K562 (cell line): ENCODE measurements around the gene HNRNPU. TPM values are rescaled to one million over a fixed set of nuclear protein-coding genes. Genes with fewer than 3 reads are reported as not detected.
A peak's percentile ranks its signal among the peaks of the same experiment; 100 is the strongest.

Source experiments
- ASH1L ChIP-seq: fragments of 450-650 bp; IDR thresholded peaks from 2 replicates; pipeline ENCODE4 v1.6.1; 2018; ENCODE audit warnings: borderline replicate concordance, mild to moderate bottlenecking, low read depth; ENCODE audit not compliant: partially characterized antibody
- CAMTA2 ChIP-seq: fragments of 250-450 bp; sonication (Bioruptor Pico); conservative IDR thresholded peaks from 2 replicates; pipeline ENCODE4 v1.5.1; 2022
- CBFA2T2 ChIP-seq: fragments of 450-650 bp; conservative IDR thresholded peaks from 2 replicates; pipeline ENCODE4 v1.6.1; 2017; ENCODE audit warnings: mild to moderate bottlenecking
- CHD1 ChIP-seq: fragments of 200-600 bp; sonication (generic); IDR thresholded peaks from one replicate; pipeline ENCODE4 v1.6.1; 2012; ENCODE audit warnings: mild to moderate bottlenecking, moderate library complexity, low read length, inconsistent platforms
- CXXC5 ChIP-seq: fragments of 250-450 bp; sonication (Bioruptor Pico); IDR thresholded peaks from 2 replicates; pipeline ENCODE4 v1.8.0; 2022; ENCODE audit warnings: inconsistent platforms, mild to moderate bottlenecking, moderate library complexity
- FOS ChIP-seq: IDR thresholded peaks from 3 replicates; pipeline ENCODE4 v1.6.1; 2011; ENCODE audit not compliant: insufficient read length; ENCODE audit errors: extremely low read depth
- HDAC1 ChIP-seq, 2 experiments: fragments of 450-650 bp; IDR thresholded peaks; 2 replicates each; pipeline ENCODE4 v1.6.1; 2016 to 2017; ENCODE audit warnings: inconsistent platforms in 1 of 2, mild to moderate bottlenecking in 1 of 2, moderate library complexity in 1 of 2
- HDGF ChIP-seq: fragments of 450-650 bp; IDR thresholded peaks from 2 replicates; pipeline ENCODE4 v1.6.1; 2016
- HMGN3 ChIP-seq: IDR thresholded peaks from 2 replicates; pipeline ENCODE4 v1.6.1; 2011; ENCODE audit warnings: borderline replicate concordance, low read depth, mild to moderate bottlenecking, mixed read lengths, low read length; ENCODE audit not compliant: insufficient read length; ENCODE audit errors: extremely low read depth
- HNRNPH1 ChIP-seq: fragments of 200-400 bp; formaldehyde crosslinking; optimal IDR thresholded peaks from 2 replicates; pipeline ENCODE3; 2017; ENCODE audit warnings: low read depth, mild to moderate bottlenecking, low read length, moderate library complexity
- MAFG ChIP-seq: fragments of 450-650 bp; conservative IDR thresholded peaks from 2 replicates; pipeline ENCODE4 v1.6.1; 2016; ENCODE audit warnings: missing genetic modification characterization, missing compliant biosample characterization
- PTBP1 ChIP-seq: fragments of 200-400 bp; formaldehyde crosslinking; IDR thresholded peaks from 2 replicates; pipeline ENCODE4 v1.6.1; 2017; ENCODE audit warnings: low read depth, low read length
- SAP30 ChIP-seq: fragments of 200-600 bp; sonication (generic); IDR thresholded peaks from 2 replicates; pipeline ENCODE4 v1.6.1; 2012; ENCODE audit warnings: borderline replicate concordance, low read depth, mild to moderate bottlenecking, moderate library complexity, low read length, control low read depth, inconsistent platforms; ENCODE audit not compliant: insufficient read depth, poor library complexity, severe bottlenecking
- ZC3H4 ChIP-seq: sonication (generic); formaldehyde crosslinking; IDR thresholded peaks from 2 replicates; pipeline ENCODE4 v1.9.0; 2021; ENCODE audit warnings: missing genetic modification reagents, borderline replicate concordance
- ZNF282 ChIP-seq: sonication (generic); formaldehyde crosslinking; IDR thresholded peaks from 2 replicates; pipeline ENCODE4 v1.8.1; 2023; ENCODE audit warnings: missing genetic modification reagents
- ZNF551 ChIP-seq: fragments of 250-450 bp; sonication (Bioruptor Pico); IDR thresholded peaks from 2 replicates; pipeline ENCODE4 v1.5.0; 2021; ENCODE audit warnings: mild to moderate bottlenecking, moderate library complexity
- ZNF589 ChIP-seq: fragments of 200-800 bp; sonication (Bioruptor generic); IDR thresholded peaks from 2 replicates; pipeline ENCODE4 v1.6.1; 2016; ENCODE audit warnings: low read depth, missing genetic modification characterization, missing compliant biosample characterization
- ZNF696 ChIP-seq: fragments of 250-450 bp; sonication (Bioruptor Pico); conservative IDR thresholded peaks from 2 replicates; pipeline ENCODE4 v1.4.0; 2020; ENCODE audit warnings: mild to moderate bottlenecking, moderate library complexity
- polyA plus RNA-seq, 8 experiments: library from polyadenylated mRNA; depleted of rRNA in 4 of 8; stranded (reverse) in 5 of 8; unstranded in 3 of 8; fragments of >200 nt; fragmentation: Nextera tagmentation in 2 of 8; fragmentation: Illumina TruSeq in 1 of 8; extraction: Ambion mirVana in 2 of 8; extraction: Trizol in 1 of 8; gene quantifications; 2 replicates each; pipeline versions ENCODE4 v1.2.1 to v1.2.3, GENCODE V29; 2011 to 2014; ENCODE audit warnings: inconsistent platforms in 1 of 8, missing spikeins in 1 of 8
- total RNA-seq, 7 experiments: library from RNA; depleted of rRNA in 6 of 7; stranded (reverse); fragments of >200 nt in 6 of 7; fragmentation: Illumina TruSeq in 2 of 7; extraction: Trizol in 2 of 7; gene quantifications; 2 replicates each; pipeline versions ENCODE4 v1.2.1 to v1.2.3, GENCODE V29; 2011 to 2021; ENCODE audit warnings: low replicate concordance in 1 of 7
- TF ChIP-seq, protein P1 (sequence below): fragments of 250-450 bp; sonication (Bioruptor Pico); IDR thresholded peaks from 2 replicates; pipeline ENCODE4 v1.9.0; 2021; ENCODE audit warnings: mild to moderate bottlenecking
- TF ChIP-seq, protein P2 (sequence below), 2 experiments: fragments of 450-650 bp; IDR thresholded peaks; 2 replicates each; pipeline ENCODE4 v1.6.1; 2018; ENCODE audit warnings: mild to moderate bottlenecking in 2 of 2, low read depth in 1 of 2; ENCODE audit not compliant: partially characterized antibody in 2 of 2
- TF ChIP-seq, protein P3 (sequence below): fragments of 450-650 bp; formaldehyde crosslinking; IDR thresholded peaks from 2 replicates; pipeline ENCODE4 v1.4.0; 2022; ENCODE audit warnings: mild to moderate bottlenecking, moderate library complexity
- TF ChIP-seq, protein P4 (sequence below): sonication (generic); formaldehyde crosslinking; IDR thresholded peaks from 2 replicates; pipeline ENCODE4 v1.8.1; 2022; ENCODE audit warnings: missing genetic modification reagents

HNRNPU gene
- total and polyA plus RNA-seq, 9 of the 15 experiments (the other 6 are each of a cell fraction or from before 2014, with no cell fraction given): 159 to 777 (median 577) TPM

DNA sequence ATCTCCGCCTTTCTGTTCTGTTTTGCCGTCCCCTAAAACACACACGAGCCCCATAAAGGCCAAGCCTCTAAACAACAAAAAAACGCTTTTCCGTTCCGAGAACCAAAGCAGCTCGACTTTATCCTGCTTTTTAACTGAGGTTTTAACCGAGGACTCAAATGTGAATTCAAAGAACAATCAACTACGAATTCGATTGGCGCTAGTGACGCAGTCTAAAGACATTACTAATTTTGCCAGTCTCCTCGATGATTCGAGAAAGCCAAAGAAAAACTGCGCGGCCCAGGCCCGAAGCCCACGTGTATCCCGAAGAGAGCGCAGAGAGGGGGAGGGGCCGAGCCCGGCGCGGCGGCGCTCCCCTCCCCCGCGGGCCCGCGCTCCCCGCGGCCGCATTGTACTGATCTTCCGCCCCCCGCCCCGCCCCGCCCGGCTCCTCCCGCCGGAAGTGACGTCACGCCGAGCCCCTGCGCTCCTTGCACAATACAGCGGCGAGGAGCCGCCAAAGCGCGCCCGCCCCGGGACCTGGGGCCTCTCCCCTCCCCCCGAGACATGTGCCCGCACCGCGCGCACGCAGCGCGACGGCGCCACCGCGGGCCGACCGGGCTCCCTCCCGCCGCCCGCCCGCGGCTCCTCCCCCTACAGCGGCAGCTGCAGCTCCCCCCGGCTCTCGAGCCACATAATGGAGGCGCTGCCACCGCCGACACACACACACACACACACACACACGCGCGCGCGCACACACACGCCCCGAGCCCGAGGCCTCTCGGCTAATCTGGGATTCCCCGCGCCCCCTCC is 1.4 kb downstream of the HNRNPU start (continued):
- TF ChIP-seq ZC3H4 (CRISPR knock-in tag) (no peak), CHD1 (no peak), HNRNPH1 (peak; percentile 65), ZNF589 (CRISPR knock-in tag) (no peak), ASH1L (no peak), HDAC1 (IDR thresholded peaks at IDR 0.05) (peak; percentile 34 to 96; a peak in 2 of 4 replicates), CAMTA2 (CRISPR knock-in tag) (no peak), CBFA2T2 (no peak; the same call in 1 of the 2 replicates), CXXC5 (CRISPR knock-in tag) (peak; percentile 98), HMGN3 (peak; percentile 95), MAFG (tag) (no peak), ZNF282 (CRISPR knock-in tag) (no peak), HDGF (no peak), ZNF696 (no peak), FOS (no peak), PTBP1 (no peak), ZNF551 (CRISPR knock-in tag) (no peak), SAP30 (peak; percentile 89)
- TF ChIP-seq, protein P1, sequence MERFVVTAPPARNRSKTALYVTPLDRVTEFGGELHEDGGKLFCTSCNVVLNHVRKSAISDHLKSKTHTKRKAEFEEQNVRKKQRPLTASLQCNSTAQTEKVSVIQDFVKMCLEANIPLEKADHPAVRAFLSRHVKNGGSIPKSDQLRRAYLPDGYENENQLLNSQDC (CRISPR knock-in tag): no peak
- TF ChIP-seq, protein P2, sequence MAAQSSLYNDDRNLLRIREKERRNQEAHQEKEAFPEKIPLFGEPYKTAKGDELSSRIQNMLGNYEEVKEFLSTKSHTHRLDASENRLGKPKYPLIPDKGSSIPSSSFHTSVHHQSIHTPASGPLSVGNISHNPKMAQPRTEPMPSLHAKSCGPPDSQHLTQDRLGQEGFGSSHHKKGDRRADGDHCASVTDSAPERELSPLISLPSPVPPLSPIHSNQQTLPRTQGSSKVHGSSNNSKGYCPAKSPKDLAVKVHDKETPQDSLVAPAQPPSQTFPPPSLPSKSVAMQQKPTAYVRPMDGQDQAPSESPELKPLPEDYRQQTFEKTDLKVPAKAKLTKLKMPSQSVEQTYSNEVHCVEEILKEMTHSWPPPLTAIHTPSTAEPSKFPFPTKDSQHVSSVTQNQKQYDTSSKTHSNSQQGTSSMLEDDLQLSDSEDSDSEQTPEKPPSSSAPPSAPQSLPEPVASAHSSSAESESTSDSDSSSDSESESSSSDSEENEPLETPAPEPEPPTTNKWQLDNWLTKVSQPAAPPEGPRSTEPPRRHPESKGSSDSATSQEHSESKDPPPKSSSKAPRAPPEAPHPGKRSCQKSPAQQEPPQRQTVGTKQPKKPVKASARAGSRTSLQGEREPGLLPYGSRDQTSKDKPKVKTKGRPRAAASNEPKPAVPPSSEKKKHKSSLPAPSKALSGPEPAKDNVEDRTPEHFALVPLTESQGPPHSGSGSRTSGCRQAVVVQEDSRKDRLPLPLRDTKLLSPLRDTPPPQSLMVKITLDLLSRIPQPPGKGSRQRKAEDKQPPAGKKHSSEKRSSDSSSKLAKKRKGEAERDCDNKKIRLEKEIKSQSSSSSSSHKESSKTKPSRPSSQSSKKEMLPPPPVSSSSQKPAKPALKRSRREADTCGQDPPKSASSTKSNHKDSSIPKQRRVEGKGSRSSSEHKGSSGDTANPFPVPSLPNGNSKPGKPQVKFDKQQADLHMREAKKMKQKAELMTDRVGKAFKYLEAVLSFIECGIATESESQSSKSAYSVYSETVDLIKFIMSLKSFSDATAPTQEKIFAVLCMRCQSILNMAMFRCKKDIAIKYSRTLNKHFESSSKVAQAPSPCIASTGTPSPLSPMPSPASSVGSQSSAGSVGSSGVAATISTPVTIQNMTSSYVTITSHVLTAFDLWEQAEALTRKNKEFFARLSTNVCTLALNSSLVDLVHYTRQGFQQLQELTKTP (IDR thresholded peaks at IDR 0.05; ENCODE audit: low read depth in 1 of 2, partially characterized antibody in 2 of 2): no peak
- TF ChIP-seq, protein P3, sequence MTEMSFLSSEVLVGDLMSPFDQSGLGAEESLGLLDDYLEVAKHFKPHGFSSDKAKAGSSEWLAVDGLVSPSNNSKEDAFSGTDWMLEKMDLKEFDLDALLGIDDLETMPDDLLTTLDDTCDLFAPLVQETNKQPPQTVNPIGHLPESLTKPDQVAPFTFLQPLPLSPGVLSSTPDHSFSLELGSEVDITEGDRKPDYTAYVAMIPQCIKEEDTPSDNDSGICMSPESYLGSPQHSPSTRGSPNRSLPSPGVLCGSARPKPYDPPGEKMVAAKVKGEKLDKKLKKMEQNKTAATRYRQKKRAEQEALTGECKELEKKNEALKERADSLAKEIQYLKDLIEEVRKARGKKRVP: no peak; the same call in 1 of the 2 replicates
- TF ChIP-seq, protein P4, sequence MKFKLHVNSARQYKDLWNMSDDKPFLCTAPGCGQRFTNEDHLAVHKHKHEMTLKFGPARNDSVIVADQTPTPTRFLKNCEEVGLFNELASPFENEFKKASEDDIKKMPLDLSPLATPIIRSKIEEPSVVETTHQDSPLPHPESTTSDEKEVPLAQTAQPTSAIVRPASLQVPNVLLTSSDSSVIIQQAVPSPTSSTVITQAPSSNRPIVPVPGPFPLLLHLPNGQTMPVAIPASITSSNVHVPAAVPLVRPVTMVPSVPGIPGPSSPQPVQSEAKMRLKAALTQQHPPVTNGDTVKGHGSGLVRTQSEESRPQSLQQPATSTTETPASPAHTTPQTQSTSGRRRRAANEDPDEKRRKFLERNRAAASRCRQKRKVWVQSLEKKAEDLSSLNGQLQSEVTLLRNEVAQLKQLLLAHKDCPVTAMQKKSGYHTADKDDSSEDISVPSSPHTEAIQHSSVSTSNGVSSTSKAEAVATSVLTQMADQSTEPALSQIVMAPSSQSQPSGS (CRISPR knock-in tag): 0 out of 2 replicates have a peak, but pooled peaks have one; percentile 20
